GM21367 (cell line): Measurements from ENCODE around the gene SETBP1.

Experiments
- ATAC-seq: cut with Tn5 transposase; IDR thresholded peaks from one replicate; pipeline ENCODE4 v1.9.1; 2021; ENCODE audit not compliant: unreplicated experiment

SETBP1 gene

GRCh38 chr18:44896846-44897245, 216.2 kb downstream of the SETBP1 start:
- no peak for ATAC-seq

- no peak for ATAC-seq
These were observed 216.7 kb downstream of the SETBP1 start for GRCh38 chr18:44897411-44897810.

- ATAC-seq, result no peak
These were observed 217.1 kb downstream of the SETBP1 start for GRCh38 chr18:44897816-44898215.

- ATAC-seq, result no peak
These were observed 217.8 kb downstream of the SETBP1 start for GRCh38 chr18:44898498-44898897.

GRCh38 chr18:44899832-44900231, 219.1 kb downstream of the SETBP1 start:
- ATAC-seq, result no peak

- no peak for ATAC-seq
These were observed 219.9 kb downstream of the SETBP1 start for GRCh38 chr18:44900627-44901026.

- no peak for ATAC-seq
These were observed 220.6 kb downstream of the SETBP1 start for GRCh38 chr18:44901283-44901682.

- no peak for ATAC-seq
These were observed 222.6 kb downstream of the SETBP1 start for GRCh38 chr18:44903327-44903726.

GRCh38 chr18:44904768-44905167, 224.1 kb downstream of the SETBP1 start:
- ATAC-seq, result no peak

- peak; percentile 86 for ATAC-seq
These were observed 228.6 kb downstream of the SETBP1 start for GRCh38 chr18:44909191-44909719.

- ATAC-seq, result no peak
These were observed 230.6 kb downstream of the SETBP1 start for GRCh38 chr18:44911260-44911659.

GRCh38 chr18:44911773-44912172, 231.1 kb downstream of the SETBP1 start:
- no peak for ATAC-seq

GRCh38 chr18:44912740-44913478, 232.2 kb downstream of the SETBP1 start:
- no peak for ATAC-seq

- no peak for ATAC-seq
These were observed 233.3 kb downstream of the SETBP1 start for GRCh38 chr18:44914028-44914427.

GRCh38 chr18:44915213-44915612, 234.5 kb downstream of the SETBP1 start:
- ATAC-seq, result no peak

- no peak for ATAC-seq
These were observed 235.0 kb downstream of the SETBP1 start for GRCh38 chr18:44915661-44916060.

GRCh38 chr18:44916429-44917207, 235.9 kb downstream of the SETBP1 start:
- no peak for ATAC-seq

GRCh38 chr18:44917216-44918141, 236.8 kb downstream of the SETBP1 start:
- ATAC-seq, result no peak

GRCh38 chr18:44918142-44918476, 237.4 kb downstream of the SETBP1 start:
- no peak for ATAC-seq

- no peak for ATAC-seq
These were observed 239.8 kb downstream of the SETBP1 start for GRCh38 chr18:44920441-44920840.

GRCh38 chr18:44921974-44922373, 241.3 kb downstream of the SETBP1 start:
- ATAC-seq, result no peak
